ENCODE measurements around the gene BTBD16. TPM values are rescaled to one million over a fixed set of nuclear protein-coding genes. Genes with fewer than 3 reads are reported as not detected.

Gene BTBD16
- total RNA-seq, 1 experiment from 2014 or later = not detected

- Histone ChIP-seq H2BK12ac (ENCODE audit: insufficient read length, low read depth, low read length) (no peak overlapping the region), H3K9me3 (ENCODE audit: control insufficient read depth, low read depth, low read length) (peaks cover 11% of the 10 kb centered on the region)
Measured at GRCh38 chr10:122344741-122345258, 73.7 kb downstream of the BTBD16 start.

More at GRCh38 chr10:122344741-122345258, 73.7 kb downstream of the BTBD16 start:
- WGBS (ENCODE audit: extremely low coverage, insufficient read length, low lambda C conversion rate) = no CpG with 5 or more reads among the region's 9 CpGs
- Mint-ChIP-seq H3K4me3 (no peak overlapping the region), H3K27ac (no peak overlapping the region; a peak in 1 of 7 replicates), H3K36me3 (ENCODE audit: insufficient read depth in 1 of 3, low read depth in 3 of 3) (peaks cover 16 to 36% (median 29%) of the 10 kb centered on the region in 3 experiments), H3K27me3 (ENCODE audit: low read depth) (peaks cover 12% of the 10 kb centered on the region), H3K4me1 (peaks cover 54 to 57% of the 10 kb centered on the region in 2 experiments), H3K9me3 (peaks cover 36 to 41% of the 10 kb centered on the region in 2 experiments)
- TF ChIP-seq, protein P1, sequence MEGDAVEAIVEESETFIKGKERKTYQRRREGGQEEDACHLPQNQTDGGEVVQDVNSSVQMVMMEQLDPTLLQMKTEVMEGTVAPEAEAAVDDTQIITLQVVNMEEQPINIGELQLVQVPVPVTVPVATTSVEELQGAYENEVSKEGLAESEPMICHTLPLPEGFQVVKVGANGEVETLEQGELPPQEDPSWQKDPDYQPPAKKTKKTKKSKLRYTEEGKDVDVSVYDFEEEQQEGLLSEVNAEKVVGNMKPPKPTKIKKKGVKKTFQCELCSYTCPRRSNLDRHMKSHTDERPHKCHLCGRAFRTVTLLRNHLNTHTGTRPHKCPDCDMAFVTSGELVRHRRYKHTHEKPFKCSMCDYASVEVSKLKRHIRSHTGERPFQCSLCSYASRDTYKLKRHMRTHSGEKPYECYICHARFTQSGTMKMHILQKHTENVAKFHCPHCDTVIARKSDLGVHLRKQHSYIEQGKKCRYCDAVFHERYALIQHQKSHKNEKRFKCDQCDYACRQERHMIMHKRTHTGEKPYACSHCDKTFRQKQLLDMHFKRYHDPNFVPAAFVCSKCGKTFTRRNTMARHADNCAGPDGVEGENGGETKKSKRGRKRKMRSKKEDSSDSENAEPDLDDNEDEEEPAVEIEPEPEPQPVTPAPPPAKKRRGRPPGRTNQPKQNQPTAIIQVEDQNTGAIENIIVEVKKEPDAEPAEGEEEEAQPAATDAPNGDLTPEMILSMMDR (conservative IDR thresholded peaks at IDR 0.05) = no peak
- Histone ChIP-seq H2BK120ac (ENCODE audit: low read depth, low read length, poor library complexity, severe bottlenecking) (no peak overlapping the region), H3K9ac (ENCODE audit: extremely low read depth, insufficient read length, low read length) (no peak overlapping the region), H3K4me1 (ENCODE audit: insufficient read depth, low read length) (peaks cover 4% of the 10 kb centered on the region; the same call in 1 of the 2 replicates), H3K56ac (ENCODE audit: insufficient read length, low read depth, low read length) (no peak overlapping the region), H3K27ac (ENCODE audit: insufficient read length, low read depth, low read length) (no peak overlapping the region), H3K23ac (ENCODE audit: insufficient read length, low read depth, low read length) (no peak overlapping the region), H3K18ac (ENCODE audit: insufficient read length, low read depth, low read length) (no peak overlapping the region), H4K8ac (replicated peaks; ENCODE audit: insufficient read length, low read depth, low read length) (no peak overlapping the region), H4K20me1 (ENCODE audit: control insufficient read depth, insufficient read depth, insufficient read length) (no peaks in the 10 kb centered on the region), H3K4me2 (ENCODE audit: insufficient read depth, insufficient read length, low read length) (no peak overlapping the region), H3K27me3 (ENCODE audit: insufficient read depth, low read length) (no peaks in the 10 kb centered on the region), H3T11ph (ENCODE audit: low read length) (no peak overlapping the region), H3K23me2 (ENCODE audit: insufficient read length, low read depth, low read length, poor library complexity, severe bottlenecking) (no peaks in the 10 kb centered on the region), H2BK20ac (ENCODE audit: low read depth, low read length, poor library complexity, severe bottlenecking) (no peak overlapping the region), H3K4ac (ENCODE audit: low read depth, low read length) (no peak overlapping the region), H4K91ac (ENCODE audit: insufficient read length, low read depth, low read length) (no peak overlapping the region), H2BK15ac (ENCODE audit: low read depth, low read length) (no peak overlapping the region), H3K14ac (ENCODE audit: insufficient read depth, low read length) (no peak overlapping the region), H3K79me2 (ENCODE audit: insufficient read depth, low read length) (no peaks in the 10 kb centered on the region), H2AK5ac (ENCODE audit: insufficient read length, low read length) (no peak overlapping the region), H3K79me1 (ENCODE audit: insufficient read depth, low read depth, low read length, poor library complexity, severe bottlenecking) (no peaks in the 10 kb centered on the region), H4K5ac (ENCODE audit: insufficient read length, low read depth, low read length) (no peak overlapping the region), H2BK5ac (ENCODE audit: insufficient read length, low read length) (no peak overlapping the region), H2AFZ (ENCODE audit: low read length) (no peak overlapping the region)
- no peak for DNase-seq
